OCI-LY7 (cell line): Measurements from ENCODE around the gene SPCS3. TPM values are rescaled to one million over a fixed set of nuclear protein-coding genes. Genes with fewer than 3 reads are reported as not detected.

Experiments used
- BruUV-seq: library from RNA; stranded (reverse); fragments of 400-500 nt; replicated peaks from 2 replicates; lab custom pipeline; 2021; lab: Mats Ljungman, UMichigan
- CTCF ChIA-PET: fragments of 300-600 bp; sonication (Branson Sonifier 250); formaldehyde crosslinking; loops from one replicate; lab custom pipeline; 2022; ENCODE audit warnings: antibody characterized with exemption; ENCODE audit not compliant: unreplicated experiment; lab: Charles Lee
- POLR2A ChIA-PET: fragments of 300-600 bp; sonication (Branson Sonifier 250); formaldehyde crosslinking; loops from one replicate; lab custom pipeline; 2022; ENCODE audit warnings: antibody characterized with exemption; lab: Charles Lee
- DNase-seq: peaks from one replicate; pipeline ENCODE4 v3.0.0-alpha.2; 2015; ENCODE audit warnings: low spot score
- H2AFZ ChIP-seq: fragments of 200-600 bp; sonication (generic), shearing (Covaris generic); 2 replicates; pipeline ENCODE4 v1.6.1; 2014; ENCODE audit warnings: mild to moderate bottlenecking, antibody characterized with exemption, low read length, moderate library complexity
- H3K27ac ChIP-seq: fragments of 200-600 bp; sonication (generic); 2 replicates; pipeline ENCODE4 v1.5.1; 2014; ENCODE audit warnings: mixed run types, low read depth, mild to moderate bottlenecking, moderate library complexity, low read length, inconsistent platforms; ENCODE audit not compliant: poor library complexity, severe bottlenecking
- H3K36me3 ChIP-seq: fragments of 200-600 bp; sonication (generic); 2 replicates; pipeline ENCODE4 v1.6.1; 2014; ENCODE audit warnings: mild to moderate bottlenecking, antibody characterized with exemption, low read length, moderate library complexity, mixed read lengths; ENCODE audit not compliant: insufficient read depth
- H3K4me1 ChIP-seq: fragments of 200-600 bp; sonication (generic); 2 replicates; pipeline ENCODE4 v1.5.1; 2014; ENCODE audit warnings: mild to moderate bottlenecking, low read length; ENCODE audit not compliant: insufficient read depth, poor library complexity, severe bottlenecking
- H3K4me2 ChIP-seq: fragments of 200-600 bp; sonication (generic); 2 replicates; pipeline ENCODE4 v1.6.1; 2014; ENCODE audit warnings: mild to moderate bottlenecking, low read length
- H3K4me3 ChIP-seq: fragments of 200-600 bp; sonication (generic); 2 replicates; pipeline ENCODE4 v1.5.1; 2014; ENCODE audit warnings: mild to moderate bottlenecking, low read depth, low read length; ENCODE audit not compliant: poor library complexity, severe bottlenecking
- H3K79me2 ChIP-seq: fragments of 200-600 bp; sonication (generic); 2 replicates; pipeline ENCODE4 v1.6.1; 2016; ENCODE audit warnings: low read depth, mild to moderate bottlenecking, low read length, moderate library complexity, mixed read lengths; ENCODE audit not compliant: insufficient read depth
- H3K9me2 ChIP-seq: fragments of 200-600 bp; sonication (generic); 2 replicates; pipeline ENCODE4 v1.6.1; 2016; ENCODE audit warnings: mild to moderate bottlenecking, low read length, mixed read lengths; ENCODE audit not compliant: insufficient read depth
- H3K9me3 ChIP-seq: fragments of 200-600 bp; sonication (generic); 2 replicates; pipeline ENCODE4 v1.6.1; 2014; ENCODE audit warnings: mild to moderate bottlenecking, mixed run types, low read length, mixed read lengths
- H4K20me1 ChIP-seq: fragments of 200-600 bp; sonication (generic); 2 replicates; pipeline ENCODE4 v1.6.1; 2014; ENCODE audit warnings: mild to moderate bottlenecking, antibody characterized with exemption, low read length, moderate library complexity, mixed read lengths; ENCODE audit not compliant: insufficient read depth
- EZH2phosphoT487 ChIP-seq: fragments of 200-600 bp; sonication (generic); IDR thresholded peaks from 2 replicates; pipeline ENCODE4 v1.6.1; 2018; ENCODE audit warnings: low read depth, borderline replicate concordance, mild to moderate bottlenecking, mixed run types, antibody characterized with exemption, low read length, moderate library complexity, mixed read lengths
- intact Hi-C: fragments of 100-400 bp; cut with micrococcal nuclease; formaldehyde crosslinking; loops from one replicate; pipeline ENCODE4 v1.10.0; 2022; ENCODE audit not compliant: unreplicated experiment
- total RNA-seq, 2 experiments: library from RNA; depleted of rRNA in 1 of 2; stranded (reverse); fragments of >200 nt in 1 of 2; shearing (Covaris generic) in 1 of 2; gene quantifications; 2 replicates each; pipeline ENCODE4 v1.2.3, GENCODE V29; 2014 to 2022
- TF ChIP-seq, protein P1 (sequence below): fragments of 200-600 bp; sonication (generic); conservative IDR thresholded peaks from 2 replicates; pipeline ENCODE4 v1.5.1; 2014; ENCODE audit warnings: mild to moderate bottlenecking, antibody characterized with exemption, low read length, moderate library complexity, mixed read lengths

The SPCS3 gene
- total RNA-seq, 2 experiments from 2014 or later: 122 to 253 TPM

- Histone ChIP-seq H3K4me3 (no peak overlapping the region), H3K4me2 (no peak overlapping the region), H3K79me2 (no peaks in the 10 kb centered on the region), H3K4me1 (no peaks in the 10 kb centered on the region), H4K20me1 (no peaks in the 10 kb centered on the region), H3K36me3 (no peaks in the 10 kb centered on the region), H3K9me2 (no peaks in the 10 kb centered on the region), H2AFZ (no peak overlapping the region), H3K27ac (no peak overlapping the region), H3K9me3 (0 out of 2 replicates have a peak, but pooled peaks cover 4% of the 10 kb centered on the region)
- no peak for DNase-seq
- TF ChIP-seq EZH2phosphoT487: no peak
- TF ChIP-seq, protein P1, sequence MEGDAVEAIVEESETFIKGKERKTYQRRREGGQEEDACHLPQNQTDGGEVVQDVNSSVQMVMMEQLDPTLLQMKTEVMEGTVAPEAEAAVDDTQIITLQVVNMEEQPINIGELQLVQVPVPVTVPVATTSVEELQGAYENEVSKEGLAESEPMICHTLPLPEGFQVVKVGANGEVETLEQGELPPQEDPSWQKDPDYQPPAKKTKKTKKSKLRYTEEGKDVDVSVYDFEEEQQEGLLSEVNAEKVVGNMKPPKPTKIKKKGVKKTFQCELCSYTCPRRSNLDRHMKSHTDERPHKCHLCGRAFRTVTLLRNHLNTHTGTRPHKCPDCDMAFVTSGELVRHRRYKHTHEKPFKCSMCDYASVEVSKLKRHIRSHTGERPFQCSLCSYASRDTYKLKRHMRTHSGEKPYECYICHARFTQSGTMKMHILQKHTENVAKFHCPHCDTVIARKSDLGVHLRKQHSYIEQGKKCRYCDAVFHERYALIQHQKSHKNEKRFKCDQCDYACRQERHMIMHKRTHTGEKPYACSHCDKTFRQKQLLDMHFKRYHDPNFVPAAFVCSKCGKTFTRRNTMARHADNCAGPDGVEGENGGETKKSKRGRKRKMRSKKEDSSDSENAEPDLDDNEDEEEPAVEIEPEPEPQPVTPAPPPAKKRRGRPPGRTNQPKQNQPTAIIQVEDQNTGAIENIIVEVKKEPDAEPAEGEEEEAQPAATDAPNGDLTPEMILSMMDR: no peak
- ChIA-PET POLR2A (interaction anchor here (0.6 kb wide), 1 partner anchor 13 kb away, joined by 4 read pairs; no protein-coding TSS in a partner anchor), CTCF (no interaction called here)
- BruUV-seq: no TSS peak
- intact Hi-C loops: no loop called here
Observed at GRCh38 chr4:176358083-176358469, 38.3 kb downstream of the SPCS3 start.

- TF ChIP-seq, protein P1: no peak
- TF ChIP-seq EZH2phosphoT487: no peak
- Histone ChIP-seq H3K36me3 (no peaks in the 10 kb centered on the region), H3K9me3 (no peaks in the 10 kb centered on the region), H3K27ac (no peak overlapping the region), H3K9me2 (no peaks in the 10 kb centered on the region), H4K20me1 (no peaks in the 10 kb centered on the region), H2AFZ (no peak overlapping the region), H3K4me2 (no peak overlapping the region), H3K4me3 (no peak overlapping the region), H3K79me2 (no peaks in the 10 kb centered on the region), H3K4me1 (no peaks in the 10 kb centered on the region)
- POLR2A ChIA-PET: no interaction called here
- no TSS peak for BruUV-seq
- DNase-seq: no peak
- CTCF ChIA-PET: no interaction called here
- intact Hi-C loops: no loop called here
Observed at GRCh38 chr4:176359590-176359989, 39.8 kb downstream of the SPCS3 start.

DNA sequence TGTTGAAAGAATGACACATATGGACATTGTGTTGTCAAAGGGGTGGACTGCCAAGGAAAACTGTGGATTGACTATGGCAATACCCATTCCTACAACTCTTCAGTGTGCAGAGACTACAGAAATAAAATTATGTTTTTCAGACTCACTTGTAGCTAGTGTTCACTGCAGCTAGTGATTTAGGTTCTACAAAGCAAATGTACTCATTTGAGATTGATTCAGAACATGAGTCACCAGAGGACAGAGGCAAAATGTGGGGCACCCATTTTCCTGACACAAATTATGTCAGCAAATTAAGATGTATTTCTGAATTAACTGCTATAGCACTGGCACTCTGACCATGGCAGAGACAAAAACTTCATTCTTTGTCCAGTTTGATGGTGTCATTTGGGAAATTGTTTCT lies 40.7 kb downstream of the SPCS3 start:
- Histone ChIP-seq H3K36me3 (no peaks in the 10 kb centered on the region), H3K27ac (no peak overlapping the region), H2AFZ (no peak overlapping the region), H3K4me1 (no peaks in the 10 kb centered on the region), H3K79me2 (no peaks in the 10 kb centered on the region), H3K4me2 (no peak overlapping the region), H3K9me2 (no peaks in the 10 kb centered on the region), H4K20me1 (no peaks in the 10 kb centered on the region), H3K9me3 (no peaks in the 10 kb centered on the region), H3K4me3 (no peak overlapping the region)
- no peak for DNase-seq
- no TSS peak for BruUV-seq
- intact Hi-C loops: no loop called here
- TF ChIP-seq EZH2phosphoT487: no peak
- TF ChIP-seq, protein P1: no peak
- ChIA-PET CTCF (no interaction called here), POLR2A (interaction anchor here (1.0 kb wide), 1 partner anchor 29 kb away, joined by 3 read pairs; no protein-coding TSS in a partner anchor)
